GM23338 (cell line): Measurements from ENCODE around the gene TLR9. TPM values are rescaled to one million over a fixed set of nuclear protein-coding genes. Genes with fewer than 3 reads are reported as not detected.
A peak's percentile ranks its signal among the peaks of the same experiment; 100 is the strongest.

ENCODE experiments used
- ATAC-seq: fragments of 200-7000 bp; cut with Tn5 transposase; 3 replicates; pipeline ENCODE4 v1.9.1; 2020
- DNase-seq: peaks from one replicate; pipeline ENCODE4 v3.0.0-alpha.2; 2015; ENCODE audit warnings: low spot score
- H2AFZ ChIP-seq: fragments of 200-600 bp; sonication (generic); 2 replicates; pipeline ENCODE4 v1.8.0; 2016; ENCODE audit warnings: antibody characterized with exemption, mild to moderate bottlenecking, moderate library complexity
- H3F3A ChIP-seq: fragments of 200-600 bp; sonication (generic); replicated peaks from 2 replicates; pipeline ENCODE4 v1.8.0; 2017; ENCODE audit warnings: antibody characterized with exemption, mixed run types, low read depth
- H3K27ac ChIP-seq: fragments of 200-600 bp; sonication (generic); 2 replicates; pipeline ENCODE4 v1.6.1; 2016; ENCODE audit warnings: low read depth
- H3K27me3 ChIP-seq: fragments of 200-600 bp; sonication (generic); 2 replicates; pipeline ENCODE4 v1.8.0; 2016; ENCODE audit warnings: mild to moderate bottlenecking, mixed run types, moderate library complexity; ENCODE audit not compliant: insufficient read depth
- H3K36me3 ChIP-seq: fragments of 200-600 bp; sonication (generic); 2 replicates; pipeline ENCODE4 v1.8.0; 2016; ENCODE audit warnings: mild to moderate bottlenecking; ENCODE audit not compliant: insufficient read depth
- H3K4me1 ChIP-seq: fragments of 200-600 bp; sonication (generic); 2 replicates; pipeline ENCODE4 v1.8.0; 2016; ENCODE audit warnings: mild to moderate bottlenecking, moderate library complexity; ENCODE audit not compliant: insufficient read depth
- H3K4me2 ChIP-seq: fragments of 200-600 bp; sonication (generic); 2 replicates; pipeline ENCODE4 v1.7.1; 2017; ENCODE audit warnings: mixed run types
- H3K4me3 ChIP-seq: fragments of 200-600 bp; sonication (generic); 2 replicates; pipeline ENCODE4 v1.6.1; 2016; ENCODE audit warnings: mixed run types
- H3K79me2 ChIP-seq: fragments of 200-600 bp; sonication (generic); replicated peaks from 2 replicates; pipeline ENCODE4 v1.8.0; 2017; ENCODE audit warnings: mild to moderate bottlenecking; ENCODE audit not compliant: insufficient read depth
- H3K9me2 ChIP-seq: fragments of 200-600 bp; sonication (generic); 2 replicates; pipeline ENCODE4 v1.8.0; 2017; ENCODE audit not compliant: insufficient read depth
- H4K20me1 ChIP-seq: fragments of 200-600 bp; sonication (generic); replicated peaks from 2 replicates; pipeline ENCODE4 v1.8.0; 2017; ENCODE audit warnings: mild to moderate bottlenecking; ENCODE audit not compliant: insufficient read depth
- H3K27ac Mint-ChIP-seq: 2 replicates; pipeline ENCODE4 v1.8.0; 2020; ENCODE audit warnings: inconsistent platforms, mild to moderate bottlenecking, moderate library complexity, mixed read lengths
- H3K27me3 Mint-ChIP-seq: 3 replicates; pipeline ENCODE4 v1.8.0; 2022; ENCODE audit warnings: low read depth, mild to moderate bottlenecking, moderate library complexity, mixed read lengths, inconsistent platforms; ENCODE audit not compliant: insufficient read depth, poor library complexity
- H3K36me3 Mint-ChIP-seq: 3 replicates; pipeline ENCODE4 v1.8.0; 2021; ENCODE audit warnings: low read depth, mild to moderate bottlenecking, inconsistent platforms, moderate library complexity, mixed read lengths
- H3K4me1 Mint-ChIP-seq: 3 replicates; pipeline ENCODE4 v1.8.0; 2020; ENCODE audit warnings: mild to moderate bottlenecking, inconsistent platforms, mixed read lengths
- H3K4me3 Mint-ChIP-seq: 3 replicates; pipeline ENCODE4 v1.8.0; 2021; ENCODE audit warnings: moderate library complexity, mild to moderate bottlenecking, inconsistent platforms, mixed read lengths
- H3K9me3 Mint-ChIP-seq: 3 replicates; pipeline ENCODE4 v1.8.0; 2020; ENCODE audit warnings: moderate library complexity, mild to moderate bottlenecking, inconsistent platforms, mixed read lengths
- CREB1 ChIP-seq: fragments of 250-450 bp; sonication (Bioruptor Pico); IDR thresholded peaks from 2 replicates; pipeline ENCODE4 v1.5.0; 2020; ENCODE audit warnings: low read depth, mild to moderate bottlenecking, moderate library complexity
- CTCF ChIP-seq, 2 experiments: fragments of 200-600 bp in 1 of 2; sonication (generic) in 1 of 2; conservative IDR thresholded peaks; 2 replicates each; pipeline versions ENCODE4 v1.5.1 to v1.6.1; 2016 to 2017; ENCODE audit warnings: antibody characterized with exemption in 2 of 2, low read depth in 2 of 2, mild to moderate bottlenecking in 2 of 2, moderate library complexity in 1 of 2
- ETS1 ChIP-seq: IDR thresholded peaks from 2 replicates; pipeline ENCODE4 v1.6.1; 2016; ENCODE audit warnings: antibody characterized with exemption
- EZH2 ChIP-seq: fragments of 200-600 bp; sonication (generic); IDR thresholded peaks from one replicate; pipeline ENCODE4 v1.8.0; 2017; ENCODE audit warnings: antibody characterized with exemption, mild to moderate bottlenecking, low read depth; ENCODE audit not compliant: unreplicated experiment
- EZH2phosphoT487 ChIP-seq: fragments of 200-600 bp; sonication (generic); IDR thresholded peaks from one replicate; pipeline ENCODE4 v1.8.1; 2018; ENCODE audit warnings: antibody characterized with exemption; ENCODE audit not compliant: unreplicated experiment
- NANOG ChIP-seq: IDR thresholded peaks from 2 replicates; pipeline ENCODE4 v1.6.1; 2016; ENCODE audit warnings: antibody characterized with exemption, borderline replicate concordance
- STAT1 ChIP-seq: IDR thresholded peaks from one replicate; pipeline ENCODE4 v1.6.1; 2016; ENCODE audit warnings: antibody characterized with exemption; ENCODE audit not compliant: unreplicated experiment
- polyA plus RNA-seq: library from polyadenylated mRNA; unstranded; fragments of >200 nt; fragmentation: Nextera tagmentation; extraction: Ambion mirVana; gene quantifications from 2 replicates; pipeline ENCODE4 v1.2.1, GENCODE V29; 2016
- total RNA-seq: library from RNA; depleted of rRNA; stranded (reverse); fragments of >200 nt; shearing (Covaris generic); gene quantifications from 2 replicates; pipeline ENCODE4 v1.2.3, GENCODE V29; 2014

The TLR9 gene
- total and polyA plus RNA-seq, 2 experiments from 2014 or later: not detected

GRCh38 chr3:52220380-52221026, 4.9 kb downstream of the TLR9 start:
- Histone ChIP-seq H3K4me3 (no peak overlapping the region), H4K20me1 (no peaks in the 10 kb centered on the region), H3K4me1 (peaks cover 3% of the 10 kb centered on the region), H3K36me3 (no peaks in the 10 kb centered on the region), H3K27me3 (no peaks in the 10 kb centered on the region), H3K9me2 (no peaks in the 10 kb centered on the region), H3F3A (no peaks in the 10 kb centered on the region), H3K4me2 (no peak overlapping the region), H3K27ac (no peak overlapping the region), H3K79me2 (no peaks in the 10 kb centered on the region), H2AFZ (peak overlapping the region; percentile 88; the same call in 1 of the 2 replicates)
- H3K36me3 Mint-ChIP-seq: peaks cover 2% of the 10 kb centered on the region
- H3K9me3 Mint-ChIP-seq: no peaks in the 10 kb centered on the region
- peaks cover 8% of the 10 kb centered on the region; the same call in 2 of the 3 replicates for H3K4me1 Mint-ChIP-seq
- peak; percentile 90 for DNase-seq
- no peak overlapping the region for H3K27ac Mint-ChIP-seq
- ATAC-seq: peak; percentile 85
- TF ChIP-seq ETS1 (no peak), CTCF (conservative IDR thresholded peaks at IDR 0.05; ENCODE audit: low read depth in 2 of 2) (peak; percentile 90 to 95)
- H3K27me3 Mint-ChIP-seq: peaks cover 10% of the 10 kb centered on the region
- H3K4me3 Mint-ChIP-seq: no peak overlapping the region

GRCh38 chr3:52218937-52219650, 6.4 kb downstream of the TLR9 start:
- Mint-ChIP-seq H3K27ac (no peak overlapping the region), H3K4me3 (no peak overlapping the region), H3K36me3 (peaks cover 16% of the 10 kb centered on the region), H3K27me3 (peaks cover 12% of the 10 kb centered on the region), H3K4me1 (peaks cover 8% of the 10 kb centered on the region; the same call in 2 of the 3 replicates), H3K9me3 (no peaks in the 10 kb centered on the region)
- H3K4me1 ChIP-seq: peaks cover 3% of the 10 kb centered on the region
- H3K9me2 ChIP-seq: no peaks in the 10 kb centered on the region
- no peaks in the 10 kb centered on the region; the same call in 1 of the 2 replicates for H4K20me1 ChIP-seq
- no peak overlapping the region for H2AFZ ChIP-seq
- no peaks in the 10 kb centered on the region for H3K79me2 ChIP-seq
- DNase-seq (no peak), ATAC-seq (no peak)
- H3K27ac ChIP-seq: no peak overlapping the region
- no peak overlapping the region for H3K4me3 ChIP-seq
- H3F3A ChIP-seq: no peaks in the 10 kb centered on the region
- no peaks in the 10 kb centered on the region for H3K27me3 ChIP-seq
- TF ChIP-seq EZH2: no peak
- TF ChIP-seq CREB1 (CRISPR knock-in tag): no peak
- TF ChIP-seq STAT1: no peak
- no peak for TF ChIP-seq NANOG
- TF ChIP-seq EZH2phosphoT487: no peak
- H3K36me3 ChIP-seq: peaks cover 6% of the 10 kb centered on the region; the same call in 1 of the 2 replicates
- H3K4me2 ChIP-seq: no peak overlapping the region
